Activated CD8-positive, alpha-beta memory T cell treated with anti-CD3 and anti-CD28 coated beads for 24 hours (primary cell): ENCODE measurements around the gene LRBA.
"Not testable (repeated sequence)": the region's sequence is repeated elsewhere in the genome, so short reads cannot be mapped to it uniquely, and the experiment has no call there.

Source experiments
- DNase-seq: peaks from one replicate; pipeline ENCODE4 v3.0.0-alpha.2; 2020

The LRBA gene

DNA sequence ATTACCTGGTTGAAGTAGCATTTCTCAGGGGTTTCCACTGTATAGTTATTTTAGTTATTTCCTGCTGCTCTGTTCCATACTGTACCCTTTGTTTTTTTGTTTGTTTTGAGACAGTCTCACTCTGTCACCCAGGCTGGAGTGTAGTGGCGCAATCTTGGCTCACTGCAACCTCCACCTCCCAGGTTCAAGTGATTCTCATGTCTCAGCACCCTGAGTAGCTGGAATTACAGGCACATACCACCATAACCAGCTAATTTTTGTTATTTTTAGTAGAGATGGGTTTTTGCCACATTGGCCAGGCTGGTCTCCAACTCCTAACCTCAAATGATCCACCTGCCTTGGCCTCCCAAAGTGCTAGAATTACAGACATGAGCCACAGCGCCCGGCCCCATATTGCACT, 457.3 kb downstream of the LRBA start:
- not testable (repeated sequence) for DNase-seq

DNA sequence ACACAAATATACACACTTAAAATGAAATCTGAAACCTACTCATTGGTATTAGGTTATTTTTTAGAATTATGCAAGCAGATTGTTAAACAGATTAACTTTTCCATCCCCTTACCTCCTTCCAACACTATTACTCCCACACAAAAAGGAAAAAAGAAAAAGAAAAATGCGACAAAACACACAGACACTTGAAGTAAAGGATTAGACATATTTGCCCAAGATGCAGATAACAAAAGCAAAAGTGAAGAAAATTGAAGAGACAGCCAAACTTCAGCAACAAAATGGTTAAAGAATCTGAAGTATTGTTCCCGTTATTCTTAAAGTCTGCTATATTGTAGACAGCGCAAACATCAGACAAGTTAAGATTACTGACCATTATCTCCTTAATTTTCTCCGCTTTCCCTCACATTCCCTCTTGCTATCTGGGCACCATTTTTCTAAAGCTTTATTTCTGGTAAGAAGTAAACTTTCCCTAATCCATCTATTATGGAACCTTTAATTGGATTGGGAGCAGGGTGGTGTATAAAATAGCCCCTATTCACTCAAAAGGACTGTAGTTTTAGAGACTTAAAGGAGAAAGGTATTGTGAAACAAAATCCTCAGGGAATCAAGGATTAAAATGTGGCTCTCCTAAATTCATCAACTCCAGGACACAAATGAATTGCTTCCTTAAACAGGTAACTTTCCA, 467.8 kb downstream of the LRBA start:
- DNase-seq: no peak

DNA sequence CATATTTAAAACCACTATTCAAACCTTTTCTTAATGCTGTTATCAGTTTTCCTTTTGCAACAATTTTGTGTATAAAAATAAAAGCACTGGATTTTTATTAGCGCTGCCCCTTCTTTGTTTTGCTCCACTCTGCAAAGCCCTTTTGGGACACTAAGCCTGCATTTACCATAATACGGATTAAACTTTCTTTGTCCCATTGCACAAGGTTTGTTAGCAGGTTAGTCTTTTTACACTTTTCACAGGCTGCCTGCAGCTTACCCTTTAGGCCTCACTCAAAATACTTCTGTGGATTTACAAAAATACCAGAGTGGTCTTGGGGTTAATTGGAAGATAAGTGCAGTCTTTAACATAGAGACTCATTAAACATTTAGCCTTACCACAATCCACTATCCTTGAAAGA, 468.8 kb downstream of the LRBA start:
- DNase-seq: no peak

DNA sequence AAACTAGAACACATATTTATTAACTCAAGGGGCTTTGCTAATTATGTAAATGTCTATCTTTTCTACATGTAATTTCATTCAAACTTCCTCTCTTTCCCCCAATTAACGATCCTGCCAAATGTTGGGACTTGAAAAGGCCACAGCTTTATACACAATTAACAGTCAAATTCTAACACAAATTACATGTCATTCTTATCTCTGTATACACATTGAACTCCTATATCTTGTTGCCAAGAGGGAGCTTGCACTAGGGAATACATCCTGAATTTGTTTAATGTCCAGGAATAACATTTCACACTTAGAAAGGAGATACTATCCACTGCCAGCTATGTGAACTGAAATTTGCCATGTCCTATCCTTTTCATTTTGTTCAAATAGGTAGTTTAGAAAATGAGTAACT, 472.0 kb downstream of the LRBA start:
- DNase-seq: no peak

DNA sequence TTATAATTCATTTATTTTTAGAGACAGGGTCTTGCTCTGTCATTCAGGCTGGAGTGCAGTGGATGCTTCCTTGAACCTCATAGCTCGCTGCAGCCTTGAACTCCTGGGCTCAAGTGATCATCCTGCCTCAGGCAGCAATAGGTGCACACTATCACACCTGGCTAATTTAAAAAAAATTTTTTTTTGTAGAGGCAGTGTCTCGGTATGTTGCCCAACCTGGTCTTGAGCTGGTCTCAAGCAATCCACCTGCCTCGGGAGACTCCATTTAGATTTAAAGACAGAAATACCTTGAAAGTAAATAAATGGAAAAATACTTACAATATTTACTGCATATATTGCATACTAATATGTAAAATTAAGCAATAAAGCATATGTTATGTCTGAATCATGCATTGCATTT, 473.4 kb downstream of the LRBA start:
- DNase-seq: no peak

DNA sequence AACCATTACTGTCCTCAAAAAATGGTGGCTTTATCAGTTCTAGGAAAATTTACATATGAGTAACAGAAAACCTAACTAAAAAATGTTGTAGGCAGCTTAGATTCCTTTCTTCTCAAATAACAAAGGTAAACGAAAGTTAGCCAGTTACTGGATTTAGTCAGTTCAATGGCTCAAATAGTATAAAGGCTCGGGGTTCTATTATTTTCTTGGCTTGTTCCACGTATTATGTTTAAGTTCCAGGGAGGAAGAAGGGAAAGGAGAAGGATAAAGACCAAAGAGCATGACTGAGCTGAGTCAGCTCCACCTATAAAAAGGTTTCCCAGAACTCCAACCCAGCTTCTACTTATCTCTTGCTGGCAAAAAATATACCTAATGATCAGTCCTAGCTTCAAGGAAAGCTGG, 474.1 kb downstream of the LRBA start:
- DNase-seq: no peak

DNA sequence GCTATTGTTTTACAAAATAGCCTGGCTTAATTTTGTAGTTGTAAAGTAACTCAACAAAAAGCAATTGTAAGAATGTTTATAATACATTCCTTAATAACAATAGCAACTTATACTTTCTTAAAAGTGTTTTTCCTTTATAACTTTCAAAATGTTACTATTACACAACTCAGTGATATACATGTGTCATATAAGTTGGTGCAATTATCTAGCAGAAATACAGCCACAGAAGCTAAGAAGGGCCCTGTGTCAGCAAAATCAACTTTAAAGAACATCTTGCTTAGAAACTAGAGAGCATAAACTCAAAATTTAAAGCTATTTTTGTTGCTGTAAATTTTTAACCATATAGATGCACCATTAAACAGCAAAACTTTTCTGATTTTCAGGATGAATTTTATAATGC, 474.5 kb downstream of the LRBA start:
- DNase-seq: no peak

DNA sequence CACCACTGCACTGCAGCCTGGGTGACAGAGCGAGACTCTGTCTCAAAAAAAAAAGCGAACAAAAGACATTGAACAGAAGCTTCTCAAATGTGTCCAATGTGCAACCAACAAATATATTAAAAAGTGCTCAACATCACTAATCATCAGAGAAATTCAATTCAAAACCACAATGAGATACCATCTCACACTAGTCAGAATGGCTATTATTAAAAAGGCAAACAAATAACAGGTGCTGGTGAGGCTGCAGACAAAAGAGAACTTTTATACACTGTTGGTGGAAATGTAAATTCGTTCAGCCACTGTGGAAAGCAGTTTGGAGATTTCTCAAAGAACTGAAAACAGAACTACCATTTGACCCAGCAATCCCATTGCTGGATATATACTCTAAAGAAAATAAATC, 477.2 kb downstream of the LRBA start:
- not testable (repeated sequence) for DNase-seq

DNA sequence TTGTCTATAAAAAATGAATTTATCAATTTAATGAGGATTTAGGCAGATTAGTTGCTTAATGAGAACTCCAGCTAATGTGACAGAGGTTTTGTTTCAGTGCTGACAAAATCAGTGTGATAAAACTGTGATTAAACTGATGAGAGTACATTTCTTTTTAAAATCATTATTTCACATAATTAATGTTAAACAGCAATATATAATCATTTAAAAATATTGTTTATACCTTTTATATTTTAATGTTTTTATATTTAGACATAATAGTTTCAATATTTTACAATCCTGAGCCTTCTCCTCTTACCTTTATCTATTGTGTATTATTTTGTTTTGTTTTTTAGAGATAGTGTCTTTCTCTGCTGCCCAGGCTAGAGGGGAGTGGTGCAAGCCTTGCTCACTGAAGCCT, 480.3 kb downstream of the LRBA start:
- DNase-seq: no peak

DNA sequence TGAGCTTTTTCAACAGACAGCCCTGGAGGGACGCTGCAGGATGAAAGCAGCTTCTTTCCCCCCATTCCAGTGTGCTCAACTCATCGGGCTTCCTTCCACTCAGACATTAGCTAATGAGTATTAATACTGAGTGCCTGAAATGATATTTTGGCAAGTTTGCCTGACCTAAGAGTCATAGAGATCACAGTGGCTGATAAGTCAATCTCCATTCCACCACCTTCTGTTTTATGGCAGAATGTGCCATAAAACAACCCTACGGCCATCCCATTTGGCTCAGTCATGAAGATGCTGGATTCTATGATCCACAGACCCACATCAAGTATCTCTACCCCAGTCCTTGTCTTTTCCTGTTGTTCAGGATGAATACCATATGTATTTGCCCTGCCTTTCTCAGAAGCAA, 481.4 kb downstream of the LRBA start:
- no peak for DNase-seq

DNA sequence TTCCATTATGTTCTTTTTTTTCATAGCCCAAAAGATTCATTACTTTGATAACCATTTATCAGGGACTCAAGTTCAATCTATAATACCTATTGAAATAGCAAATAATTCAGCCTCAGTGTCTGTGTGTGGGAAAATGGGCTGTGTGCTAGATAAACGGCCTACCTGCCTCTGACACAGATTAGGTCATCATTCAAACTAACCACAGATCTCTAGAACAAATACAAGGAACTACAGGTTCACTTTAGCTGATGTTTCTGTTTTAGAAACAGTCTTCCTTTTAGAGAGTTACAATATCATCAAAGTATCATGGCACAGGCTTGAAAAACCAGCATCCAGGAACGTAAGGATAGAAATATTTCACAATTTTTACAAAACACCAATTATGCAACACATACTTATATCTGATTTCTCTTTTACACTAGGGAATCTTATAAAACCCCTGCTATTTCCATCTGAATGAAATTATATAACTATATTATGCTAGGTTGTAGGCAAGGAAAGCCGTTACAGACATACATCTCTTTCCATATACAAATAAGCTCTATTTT, 489.7 kb downstream of the LRBA start:
- DNase-seq: no peak

DNA sequence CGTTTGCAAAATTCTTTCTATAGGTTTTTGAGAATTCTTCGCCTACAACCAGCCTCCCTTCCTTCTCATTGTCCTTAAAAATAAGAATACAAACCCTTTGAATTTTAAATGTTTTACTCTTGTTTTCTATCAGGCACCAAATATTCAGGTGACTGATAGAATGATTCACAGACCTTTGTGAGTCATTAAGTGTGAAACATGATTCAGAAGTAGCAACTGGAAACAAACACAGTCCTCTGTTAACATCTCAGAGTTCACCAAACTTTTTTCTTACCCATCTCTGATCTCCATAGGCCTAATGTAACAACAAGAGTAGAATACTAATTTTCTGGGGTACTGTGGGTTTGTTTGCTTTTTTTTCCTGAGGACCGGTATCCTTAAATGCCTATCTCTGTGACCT, 496.5 kb downstream of the LRBA start:
- no peak for DNase-seq

DNA sequence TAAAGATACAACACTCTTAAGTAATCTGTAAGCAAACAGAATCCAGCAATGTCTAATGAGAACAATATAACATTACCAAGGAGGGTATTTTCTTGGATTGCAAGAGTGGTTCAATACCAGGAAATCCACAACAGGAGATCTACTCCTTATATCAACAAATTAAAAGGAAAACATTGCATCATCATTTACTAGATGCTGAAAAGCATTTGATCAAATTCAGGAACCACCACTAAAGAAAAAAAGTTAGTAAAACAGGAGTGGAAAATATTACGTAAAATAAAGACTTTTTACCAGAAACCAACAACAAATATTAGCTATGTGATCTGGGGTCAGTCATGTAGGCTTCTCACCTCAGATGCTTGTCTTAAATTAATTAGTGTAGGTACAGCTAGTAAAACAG, 499.9 kb downstream of the LRBA start:
- no peak for DNase-seq

DNA sequence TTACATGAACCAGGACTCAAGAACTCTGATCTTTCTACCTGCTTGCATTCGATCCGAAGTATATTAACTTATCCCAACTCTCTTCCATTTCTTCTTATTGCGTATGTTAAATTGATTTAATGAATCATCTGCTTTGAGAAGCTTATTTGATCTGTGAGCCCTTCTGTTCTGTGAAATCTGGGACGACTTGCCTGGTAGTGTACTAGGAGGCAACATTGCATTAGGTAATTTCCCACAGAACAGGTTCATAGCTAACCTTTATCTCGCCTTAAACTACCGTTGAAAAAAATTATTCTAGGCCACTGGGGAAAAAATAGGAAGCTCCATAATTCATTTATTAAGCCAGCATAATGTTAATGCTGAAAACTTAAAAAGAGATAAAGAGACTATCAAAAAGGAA, 500.4 kb downstream of the LRBA start:
- no peak for DNase-seq

DNA sequence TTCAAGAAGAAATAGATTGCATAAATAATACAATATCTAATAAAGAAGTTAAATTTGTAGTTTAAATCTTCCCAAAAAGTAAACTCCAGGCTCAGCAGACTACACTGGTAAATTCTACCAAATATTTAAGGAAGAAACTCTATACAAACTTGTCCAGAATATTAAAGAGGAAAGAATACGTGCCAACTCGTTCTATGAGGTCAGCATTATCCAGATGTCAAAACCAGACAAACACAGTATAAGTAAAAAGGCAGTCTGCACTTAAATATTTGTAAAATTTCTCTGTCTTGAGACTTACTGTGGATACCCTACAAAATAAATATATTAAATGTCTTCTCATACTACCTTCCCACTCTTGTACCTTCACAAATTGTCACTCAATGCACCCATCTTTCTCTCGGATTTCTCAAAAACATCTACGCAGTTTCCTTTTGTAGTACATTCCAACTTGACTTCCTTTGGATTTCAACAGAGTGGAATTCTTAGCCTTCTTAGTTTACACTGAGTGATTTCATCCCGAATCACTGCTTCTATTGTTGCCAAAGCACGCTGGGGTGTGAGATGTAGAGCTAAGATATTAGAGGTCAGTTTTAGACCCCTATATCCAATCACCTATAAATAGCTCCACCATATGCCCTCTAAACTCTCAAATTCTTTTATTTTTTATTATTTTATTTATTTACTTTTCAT, 504.8 kb downstream of the LRBA start:
- no peak for DNase-seq

DNA sequence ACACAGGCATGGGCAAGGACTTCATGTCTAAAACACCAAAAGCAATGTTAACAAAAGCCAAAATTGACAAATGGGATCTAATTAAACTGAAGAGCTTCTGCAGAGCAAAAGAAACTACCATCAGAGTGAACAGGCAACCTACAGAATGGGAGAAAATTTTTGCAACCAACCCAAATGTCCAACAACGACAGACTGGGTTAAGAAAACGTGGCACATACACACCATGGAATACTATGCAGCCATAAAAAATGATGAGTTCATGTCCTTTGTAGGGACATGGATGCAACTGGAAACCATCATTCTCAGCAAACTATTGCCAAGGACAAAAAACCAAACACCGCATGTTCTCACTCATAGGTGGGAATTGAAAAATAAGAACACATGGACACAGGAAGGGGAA, 507.4 kb downstream of the LRBA start:
- not testable (repeated sequence) for DNase-seq

DNA sequence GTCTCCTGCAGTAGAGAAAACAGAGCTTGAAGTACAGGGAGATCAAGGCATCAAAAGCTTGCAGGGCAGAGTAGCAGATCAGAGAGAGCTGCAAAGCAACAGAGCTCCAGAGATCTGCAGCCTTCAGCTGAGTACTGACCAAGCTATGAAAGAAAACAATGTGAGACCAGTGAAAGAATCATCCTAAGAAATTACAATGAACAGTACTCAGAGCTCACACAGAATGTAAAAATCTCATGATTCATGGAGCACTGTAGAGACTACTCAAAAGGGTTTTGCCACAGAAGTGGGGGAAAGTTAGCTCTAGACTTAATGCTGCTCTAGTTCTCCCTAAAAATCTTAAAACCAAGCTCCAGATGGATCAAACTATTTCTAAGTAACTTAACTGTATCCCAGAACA, 513.1 kb downstream of the LRBA start:
- DNase-seq: no peak

DNA sequence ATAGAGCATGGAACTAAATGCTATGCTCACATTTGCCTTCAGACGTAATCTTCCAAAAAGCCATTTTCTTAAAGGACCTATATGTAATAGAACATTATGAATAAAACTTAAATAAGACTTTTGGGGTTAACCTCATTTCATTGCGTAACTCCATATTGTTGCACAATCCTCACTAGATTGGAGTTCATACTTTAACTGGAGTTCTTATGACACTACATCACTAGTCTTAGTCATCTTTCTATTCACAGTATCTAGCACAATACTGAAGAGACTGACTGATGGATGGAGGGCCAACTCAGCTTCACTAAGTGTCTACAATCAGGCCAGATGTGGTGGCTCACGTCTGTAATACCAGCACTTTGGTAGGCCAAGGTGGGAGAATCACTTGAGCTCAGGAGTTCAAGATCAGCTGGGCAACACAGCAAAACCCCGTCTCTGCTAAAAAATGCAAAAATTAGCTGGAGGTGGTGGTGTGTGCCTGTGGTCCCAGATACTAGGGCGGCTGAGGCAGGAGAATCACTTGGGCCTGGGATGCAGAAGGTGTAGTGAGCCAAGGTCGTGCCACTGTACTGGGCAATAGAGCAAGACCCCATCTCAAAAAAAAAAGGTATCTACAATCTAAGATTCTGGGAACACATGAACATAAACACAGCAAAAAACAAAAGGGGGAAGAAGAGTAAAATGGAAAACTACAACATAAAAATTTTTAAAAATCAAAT, 513.9 kb downstream of the LRBA start:
- DNase-seq: no peak

DNA sequence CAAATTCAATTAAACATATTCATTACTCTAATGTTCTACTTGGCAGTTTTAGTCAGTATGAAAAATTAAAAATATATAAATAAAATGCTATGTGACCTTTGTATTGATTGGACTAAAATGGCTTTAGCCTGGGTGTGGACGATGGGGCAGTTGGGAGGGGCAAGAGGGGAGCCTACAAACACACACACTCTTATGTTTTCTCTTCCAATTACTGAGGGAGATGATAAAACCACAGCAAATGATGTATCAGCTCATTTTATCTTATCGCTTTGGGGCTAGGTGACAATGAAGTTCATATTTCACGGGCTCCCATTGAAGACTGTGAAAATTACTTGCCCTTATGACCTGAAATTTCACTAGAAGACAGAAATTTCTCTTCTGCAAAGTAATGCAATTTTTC, 517.5 kb downstream of the LRBA start:
- DNase-seq: no peak

DNA sequence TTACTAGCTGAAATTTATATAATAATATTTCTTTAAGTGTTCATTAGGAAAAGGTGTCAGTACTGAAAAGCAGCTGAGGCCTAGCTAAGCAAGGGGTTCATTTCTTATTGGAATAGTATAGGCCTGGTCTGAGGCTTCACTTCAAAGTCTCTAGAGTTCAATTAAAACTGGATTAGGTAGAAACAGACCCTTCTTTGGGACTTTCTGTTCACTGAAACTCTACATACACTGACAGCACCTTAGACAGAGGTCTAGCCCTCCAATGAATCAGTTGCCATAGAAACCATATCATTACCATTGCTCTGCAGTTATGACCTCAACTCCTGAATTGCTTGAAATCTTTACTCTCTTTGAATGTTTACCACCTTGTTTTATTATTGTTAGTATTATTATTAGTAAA, 519.5 kb downstream of the LRBA start:
- DNase-seq: no peak

DNA sequence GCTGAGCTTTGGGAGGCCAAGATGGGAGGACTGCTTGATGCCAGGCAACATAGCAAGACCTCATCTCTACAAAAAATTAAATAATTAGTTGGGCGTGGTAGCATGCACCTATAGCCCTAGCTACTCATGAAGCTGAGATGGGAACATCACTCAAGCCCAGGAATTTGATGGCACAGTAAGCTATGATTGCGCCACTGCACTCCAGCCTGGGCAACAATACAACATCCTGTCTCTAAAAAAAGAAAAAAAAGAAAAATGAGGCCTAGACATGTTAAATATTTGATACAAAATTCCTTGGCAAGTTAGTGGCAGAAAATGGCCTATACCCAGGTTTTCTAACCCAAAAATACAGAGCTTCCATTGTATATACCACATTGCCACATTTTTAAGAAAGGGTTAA, 521.2 kb downstream of the LRBA start:
- DNase-seq: no peak

DNA sequence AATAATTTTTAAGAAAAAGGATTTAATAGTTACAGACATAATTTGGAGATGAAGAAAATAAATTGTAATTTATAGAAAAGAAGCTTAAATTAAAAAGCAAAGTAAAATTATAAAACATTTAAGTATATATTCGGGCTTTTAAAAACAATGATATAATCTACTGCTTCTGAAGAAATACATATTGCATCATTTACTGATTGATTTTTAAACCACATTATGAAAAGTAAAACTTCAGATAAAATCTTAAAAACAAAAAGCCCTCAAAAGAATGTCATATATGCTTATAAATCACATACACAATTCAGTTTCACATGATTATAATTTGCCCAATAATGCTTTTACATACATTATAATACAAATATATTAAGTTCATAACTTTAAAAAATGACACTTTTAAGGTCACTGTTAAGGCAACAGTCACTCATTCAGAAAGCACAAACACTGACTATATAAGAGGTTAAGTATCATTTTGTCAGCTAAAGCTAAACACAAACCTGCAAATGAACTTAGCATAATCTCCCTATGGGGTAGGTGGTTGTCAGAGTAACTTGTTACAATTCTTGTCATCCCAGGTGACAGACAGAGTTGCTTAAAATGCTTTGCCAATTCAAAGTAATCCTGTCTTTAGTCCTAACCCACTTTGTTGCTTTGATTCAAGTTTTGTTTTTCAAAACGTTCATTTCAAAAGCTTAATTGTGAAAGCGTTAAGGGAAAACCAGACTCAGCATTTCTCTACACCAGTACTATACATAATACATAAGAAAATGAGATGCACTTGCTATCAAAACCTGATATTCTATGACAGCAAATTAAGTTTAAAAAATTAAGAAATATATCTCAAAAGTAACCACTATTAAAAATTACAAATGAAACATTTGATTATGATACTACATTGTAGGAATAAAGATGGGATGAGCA, 523.7 kb downstream of the LRBA start:
- no peak for DNase-seq

DNA sequence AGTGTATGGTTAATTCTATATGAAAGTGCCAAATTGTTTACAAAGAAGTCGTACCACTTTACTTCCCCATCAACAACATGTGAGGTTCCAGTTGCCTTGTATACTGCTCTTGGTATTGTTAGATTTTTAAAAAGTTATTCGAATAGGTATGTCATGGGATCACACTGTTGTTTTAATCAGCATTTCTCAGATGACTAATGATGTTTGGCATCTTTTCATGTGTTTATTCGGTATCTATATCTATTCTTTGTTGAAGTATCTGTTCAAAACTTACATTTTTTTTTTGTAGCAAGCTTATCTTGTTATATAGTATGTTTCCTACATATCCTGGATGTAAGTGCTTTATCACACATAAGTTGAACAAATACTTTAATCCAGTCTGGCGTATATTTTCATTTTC, 532.5 kb downstream of the LRBA start:
- no peak for DNase-seq
